NCI-H748 (cell line): ENCODE measurements around the gene RSU1.

Experiments
- DNase-seq: peaks from one replicate; lab custom pipeline; 2025; ENCODE audit not compliant: unreplicated experiment; lab: John Stamatoyannopoulos, UW

RSU1 gene

DNA sequence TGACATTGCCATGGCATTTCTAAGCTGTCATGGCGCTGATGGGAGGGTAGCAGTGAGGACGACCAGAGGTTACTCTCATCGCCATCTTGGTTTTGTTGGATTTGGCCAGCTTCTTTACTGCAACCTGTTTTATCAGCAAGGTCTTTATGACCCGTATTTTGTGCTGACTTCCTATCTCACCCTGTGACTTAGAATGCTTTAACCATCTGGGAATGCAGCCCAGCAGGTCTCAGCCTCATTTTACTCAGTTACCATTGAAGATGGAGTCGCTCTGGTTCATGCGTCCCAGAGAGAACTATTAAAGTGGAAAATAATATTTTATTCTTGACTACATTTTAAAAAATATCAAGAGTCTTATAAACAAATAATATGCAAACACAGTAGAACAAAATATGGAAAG is 131.7 kb downstream of the RSU1 start:
- no peak for DNase-seq

GRCh38 chr10:16681521-16681920 is 135.7 kb downstream of the RSU1 start:
- DNase-seq, result no peak

DNA sequence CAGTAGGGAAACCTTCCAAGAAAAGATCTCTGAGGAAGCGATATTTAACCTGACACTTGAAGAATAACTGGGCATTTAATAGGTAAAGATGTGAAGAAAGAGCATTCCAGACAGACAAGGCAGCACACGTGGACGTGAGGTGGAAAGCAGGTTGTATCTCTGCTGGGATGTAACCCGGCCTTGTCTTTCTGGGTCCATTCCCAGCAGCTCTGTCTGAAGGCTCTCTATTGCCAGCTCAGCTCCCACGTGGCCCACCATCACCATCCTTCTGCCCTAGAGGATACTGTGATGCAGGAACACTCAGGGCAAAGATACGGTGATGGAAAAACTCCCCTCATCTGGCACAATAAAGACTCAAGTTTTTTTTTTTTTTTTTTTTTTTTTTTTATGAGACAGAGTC is 137.7 kb downstream of the RSU1 start:
- no peak for DNase-seq

GRCh38 chr10:16675334-16675733 is 141.9 kb downstream of the RSU1 start:
- DNase-seq, result no peak

DNA sequence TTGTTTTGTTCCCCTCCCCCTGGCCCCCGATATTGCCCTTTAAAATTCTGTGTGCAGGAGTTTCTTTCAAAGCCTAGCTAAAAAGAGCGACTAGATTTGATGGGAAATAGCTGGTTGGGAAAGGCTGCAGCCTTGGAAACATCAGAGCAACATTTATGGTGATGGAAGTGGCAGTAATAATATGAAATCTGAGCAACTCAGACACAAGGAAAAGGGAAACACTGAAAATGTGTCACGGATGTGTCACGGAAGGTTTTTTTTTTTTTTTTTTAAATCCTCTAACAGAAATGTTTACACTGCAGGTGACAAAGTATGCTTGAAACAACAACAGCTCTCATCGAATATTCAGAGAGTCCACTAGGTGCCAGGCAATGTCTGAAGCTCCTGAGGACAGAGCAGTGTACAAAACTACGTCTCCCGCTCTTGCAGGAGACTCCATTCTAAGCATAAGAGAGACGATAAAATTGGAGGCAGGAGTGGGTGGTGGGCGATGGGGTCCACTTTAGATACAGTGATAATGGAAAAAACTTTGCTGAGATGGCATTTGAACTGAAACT is 143.0 kb downstream of the RSU1 start:
- peak; percentile 84 for DNase-seq

DNA sequence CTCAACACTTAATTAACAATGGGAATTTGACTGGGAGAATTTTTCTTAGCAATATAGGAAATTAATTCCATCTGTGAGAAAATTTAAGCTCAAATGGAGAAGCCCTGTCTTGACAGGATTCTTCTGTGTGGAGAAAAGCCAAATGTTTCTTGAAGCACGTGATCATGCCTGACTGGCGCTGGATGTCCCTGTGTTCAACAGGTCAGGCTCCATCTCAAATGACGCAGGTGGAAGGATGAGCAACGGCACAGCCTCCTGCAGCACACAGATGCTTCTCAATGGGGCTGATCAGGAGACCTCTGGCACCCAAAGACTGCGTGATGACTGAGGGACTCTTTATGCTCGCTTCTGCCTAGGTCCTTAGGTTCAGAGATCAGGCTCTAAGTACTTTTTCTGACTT is 143.8 kb downstream of the RSU1 start:
- DNase-seq, result peak; percentile 95

GRCh38 chr10:16663444-16663843 is 153.8 kb downstream of the RSU1 start:
- DNase-seq, result no peak

- DNase-seq, result no peak
Observed at GRCh38 chr10:16662923-16663322, 154.3 kb downstream of the RSU1 start.

GRCh38 chr10:16656895-16657294 is 160.3 kb downstream of the RSU1 start:
- DNase-seq, result no peak

DNA sequence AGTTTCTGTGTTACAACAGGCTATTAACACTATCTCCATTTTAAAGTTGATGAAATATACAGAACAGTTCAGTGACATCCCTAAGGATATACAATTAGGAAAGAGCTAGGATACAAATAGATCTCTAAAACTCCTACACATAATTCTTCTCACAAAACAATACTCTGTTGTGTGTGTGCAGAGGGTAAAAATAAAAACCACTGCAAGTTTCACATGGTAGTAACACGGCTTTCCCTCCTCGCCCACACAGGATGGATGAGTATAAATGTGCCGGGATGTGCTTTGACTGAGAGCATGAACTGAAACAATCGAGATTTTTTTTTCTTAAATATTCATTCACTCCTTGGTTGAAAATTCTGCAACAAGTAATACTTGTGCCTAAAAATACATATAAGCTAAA is 164.0 kb downstream of the RSU1 start:
- no peak for DNase-seq

DNA sequence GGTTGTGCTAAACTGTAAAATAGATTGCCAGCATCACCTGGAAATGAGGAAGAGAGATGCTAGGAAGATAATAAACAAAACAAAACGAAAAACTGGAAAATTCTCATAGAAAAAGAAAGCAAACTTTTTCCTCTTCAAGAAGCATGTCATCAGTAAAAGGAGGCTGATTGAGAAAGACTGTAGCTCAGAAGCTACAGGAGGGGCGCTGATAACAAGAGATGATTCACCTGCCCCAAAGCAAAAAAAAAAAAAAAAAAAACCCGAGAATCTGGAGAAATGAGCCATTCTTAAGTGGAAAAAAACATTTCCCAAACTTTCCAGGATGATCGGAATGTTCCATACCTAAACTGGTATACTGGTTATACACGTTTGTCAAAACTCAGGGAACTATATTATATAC is 165.1 kb downstream of the RSU1 start:
- DNase-seq, result no peak

GRCh38 chr10:16649757-16650156 is 167.5 kb downstream of the RSU1 start:
- DNase-seq, result no peak

DNA sequence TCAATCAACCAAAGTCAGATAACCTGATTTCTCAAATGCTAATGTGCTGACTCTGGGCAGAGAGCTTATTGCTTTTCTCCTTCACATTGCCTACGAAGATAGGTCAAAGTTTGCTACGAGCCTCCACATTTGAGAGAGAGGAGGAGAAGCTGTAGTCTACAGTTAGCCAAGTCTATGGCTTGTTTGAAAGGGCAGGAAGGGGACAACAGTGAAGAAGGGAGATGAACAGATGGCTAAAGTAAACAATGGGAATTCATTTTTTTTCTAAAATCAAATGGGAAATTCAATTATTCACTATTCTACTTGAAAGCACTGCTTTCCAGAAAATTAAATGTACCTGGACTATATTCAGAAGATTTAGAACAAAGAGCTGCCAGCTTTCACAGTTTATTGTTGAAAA is 168.9 kb downstream of the RSU1 start:
- DNase-seq, result no peak

DNA sequence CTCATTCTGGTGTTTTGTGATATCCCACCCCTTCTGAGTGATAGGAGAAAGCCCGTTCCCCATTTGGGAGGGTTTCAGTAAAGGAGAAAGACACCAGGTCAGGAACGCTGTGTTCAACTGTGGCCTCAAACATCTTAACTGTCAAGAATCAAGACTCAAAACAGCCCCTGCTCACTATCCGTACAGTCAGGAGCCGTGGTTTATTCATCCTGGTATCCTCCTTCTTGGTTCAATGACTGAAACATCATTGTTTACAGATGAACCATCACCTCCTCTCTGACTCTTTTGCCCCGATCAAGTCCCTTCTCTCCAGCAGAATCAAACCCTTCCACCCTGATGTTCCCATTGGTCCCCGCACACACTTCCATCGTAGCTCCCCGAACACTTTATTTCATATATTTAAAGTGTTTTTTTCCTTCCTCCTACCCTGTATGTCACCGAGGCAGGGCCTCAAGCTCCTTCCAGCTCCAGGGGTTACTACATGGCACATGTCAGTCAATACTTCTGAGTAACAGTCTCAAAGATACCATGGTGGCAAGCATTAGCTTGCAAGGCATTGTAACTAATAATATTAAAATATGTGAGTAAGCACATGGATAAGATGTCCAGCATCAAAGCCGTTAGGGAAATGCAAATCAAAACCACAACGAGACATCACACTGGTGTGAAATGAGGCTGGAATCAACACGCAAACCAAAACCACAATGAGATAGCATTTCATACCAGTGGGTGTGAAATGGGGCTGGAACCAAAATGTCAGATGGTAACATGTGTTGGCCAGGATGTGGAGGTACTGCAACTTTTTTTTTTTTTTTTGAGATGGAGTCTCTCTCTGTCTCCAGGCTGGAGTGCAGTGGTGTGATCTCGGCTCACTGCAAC is 170.8 kb downstream of the RSU1 start:
- no peak for DNase-seq

- no peak for DNase-seq
Observed at GRCh38 chr10:16644146-16644545, 173.1 kb downstream of the RSU1 start.

GRCh38 chr10:16643502-16643901 is 173.7 kb downstream of the RSU1 start:
- no peak for DNase-seq

GRCh38 chr10:16640153-16640552 is 177.1 kb downstream of the RSU1 start:
- DNase-seq, result no peak

GRCh38 chr10:16639471-16639870 is 177.8 kb downstream of the RSU1 start:
- DNase-seq, result no peak

- DNase-seq, result no peak
Observed at GRCh38 chr10:16632996-16633395, 184.2 kb downstream of the RSU1 start.

DNA sequence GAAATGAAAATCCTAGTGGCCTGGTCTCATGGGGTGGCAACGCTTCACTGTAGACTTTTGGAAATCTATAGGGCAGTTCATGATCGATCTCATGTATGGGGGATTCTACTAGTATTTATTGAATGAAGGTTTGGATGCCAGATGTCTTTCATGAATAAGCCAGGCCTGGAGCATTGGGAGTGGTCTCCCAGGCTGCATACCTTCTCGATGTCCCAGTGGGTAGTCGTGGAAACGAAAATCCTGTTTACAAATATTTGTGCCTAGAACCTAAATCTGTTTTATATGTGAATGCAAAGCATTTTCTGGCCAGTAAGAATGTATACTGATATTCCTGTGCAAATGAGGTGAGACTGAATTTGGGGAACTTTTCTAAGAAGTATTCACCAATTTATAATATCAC is 190.5 kb downstream of the RSU1 start:
- DNase-seq, result no peak

- no peak for DNase-seq
Observed at GRCh38 chr10:16612981-16613355, 204.3 kb downstream of the RSU1 start.

- DNase-seq, result no peak
Observed at GRCh38 chr10:16612115-16612980, 204.9 kb downstream of the RSU1 start.
